DOHH2 (cell line): Measurements from ENCODE around the gene METRN.

Source experiments
- CTCF ChIP-seq: fragments of 200-600 bp; sonication (generic); IDR thresholded peaks from one replicate; pipeline ENCODE4 v1.5.1; 2014; ENCODE audit warnings: antibody characterized with exemption, mild to moderate bottlenecking, low read depth, low read length; ENCODE audit not compliant: poor library complexity, severe bottlenecking
- EZH2phosphoT487 ChIP-seq: fragments of 200-600 bp; sonication (generic); IDR thresholded peaks from 2 replicates; pipeline ENCODE4 v1.6.1; 2017; ENCODE audit warnings: borderline replicate concordance, mild to moderate bottlenecking, antibody characterized with exemption, low read length, moderate library complexity, mixed read lengths

- TF ChIP-seq CTCF (no peak), EZH2phosphoT487 (no peak)
Measured at GRCh38 chr16:669666-670065, 45.3 kb upstream of the METRN start.
